Tongue (tissue), 2 donors: ENCODE data around the gene KLC3. TPM values are rescaled to one million over a fixed set of nuclear protein-coding genes. Genes with fewer than 3 reads are reported as not detected.

Source experiments
- DNase-seq: peaks from one replicate; pipeline ENCODE4 v3.0.0-alpha.2; 2015
- total RNA-seq: library from RNA; depleted of rRNA; stranded (reverse); fragments of >200 nt; gene quantifications from one replicate; pipeline ENCODE4 v1.2.3, GENCODE V29; 2014

The KLC3 gene
- total RNA-seq, 1 donor from 2014 or later, result 13.7 TPM

DNA sequence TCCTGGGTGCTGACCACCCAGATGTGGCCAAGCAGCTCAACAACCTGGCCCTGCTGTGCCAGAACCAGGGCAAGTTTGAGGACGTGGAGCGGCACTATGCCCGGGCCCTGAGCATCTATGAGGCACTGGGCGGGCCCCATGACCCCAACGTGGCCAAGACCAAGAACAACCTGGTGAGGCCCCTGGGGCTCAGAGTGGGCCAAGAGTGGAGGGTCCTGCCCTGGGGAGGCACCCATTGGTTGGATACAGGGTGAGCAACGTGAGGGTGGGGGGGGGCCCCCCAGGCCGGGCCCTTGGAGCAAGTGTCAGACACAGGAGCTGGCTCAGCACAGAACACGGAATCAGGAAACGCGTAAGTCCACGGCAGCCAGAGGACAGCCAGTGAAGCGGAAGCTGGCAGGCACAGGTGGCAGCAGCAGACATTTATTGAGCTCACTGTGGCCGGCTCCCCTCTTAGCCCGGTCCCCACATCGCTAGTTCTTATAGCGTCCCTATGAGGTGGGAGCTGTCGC lies 8.9 kb downstream of the KLC3 start:
- no peak for DNase-seq

DNA sequence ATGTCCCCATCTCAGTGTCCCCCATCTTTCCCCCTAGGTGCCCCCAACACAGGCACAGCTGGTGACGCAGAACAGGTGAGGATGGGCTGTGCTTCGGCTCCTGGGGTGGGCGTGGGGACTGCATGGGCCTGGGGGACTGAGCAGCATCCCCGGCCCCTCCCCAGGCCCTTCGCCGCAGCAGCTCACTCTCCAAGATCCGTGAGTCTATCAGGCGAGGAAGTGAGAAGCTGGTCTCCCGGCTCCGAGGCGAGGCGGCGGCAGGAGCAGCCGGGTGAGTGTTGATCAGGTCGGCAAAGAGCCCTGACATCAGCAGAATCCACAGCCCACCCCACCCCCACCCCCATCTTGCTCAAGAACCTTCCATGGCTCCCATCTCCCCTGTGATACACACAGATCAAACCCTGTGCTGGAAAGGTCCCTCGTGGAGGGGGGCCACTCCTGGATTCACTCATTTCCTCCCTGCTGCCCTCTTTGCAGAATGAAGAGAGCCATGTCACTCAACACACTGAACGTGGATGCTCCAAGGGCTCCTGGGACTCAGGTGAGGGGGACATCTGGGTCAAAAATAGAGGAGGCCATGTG lies 10.0 kb downstream of the KLC3 start:
- DNase-seq, result no peak

DNA sequence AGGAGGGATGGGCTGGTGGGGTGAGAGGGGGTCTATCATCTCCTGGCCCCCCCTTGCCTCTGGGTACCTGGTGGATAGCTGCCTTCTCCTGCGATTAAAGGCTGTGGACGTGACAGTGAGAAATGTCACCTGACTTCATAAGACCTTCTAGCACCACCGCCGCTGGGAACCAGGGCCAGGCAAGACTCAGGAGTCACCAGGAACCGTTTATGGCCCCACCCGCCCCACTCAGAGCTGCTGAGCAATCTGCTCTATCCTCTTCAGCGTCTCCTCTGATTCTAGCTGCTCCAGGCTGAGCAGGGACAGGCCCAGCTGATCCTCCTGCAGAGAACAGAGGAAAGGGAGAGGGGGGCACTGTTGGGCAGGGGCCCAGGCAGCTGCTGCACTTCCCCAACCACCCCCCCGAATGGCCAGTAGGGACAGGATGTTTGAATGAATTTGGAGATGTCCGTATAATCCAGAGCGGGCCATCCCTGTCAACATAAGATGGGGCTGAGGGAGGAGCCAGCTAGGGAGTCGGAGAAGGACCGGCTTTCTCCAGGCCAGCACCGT lies 10.9 kb downstream of the KLC3 start:
- DNase-seq, result no peak

DNA sequence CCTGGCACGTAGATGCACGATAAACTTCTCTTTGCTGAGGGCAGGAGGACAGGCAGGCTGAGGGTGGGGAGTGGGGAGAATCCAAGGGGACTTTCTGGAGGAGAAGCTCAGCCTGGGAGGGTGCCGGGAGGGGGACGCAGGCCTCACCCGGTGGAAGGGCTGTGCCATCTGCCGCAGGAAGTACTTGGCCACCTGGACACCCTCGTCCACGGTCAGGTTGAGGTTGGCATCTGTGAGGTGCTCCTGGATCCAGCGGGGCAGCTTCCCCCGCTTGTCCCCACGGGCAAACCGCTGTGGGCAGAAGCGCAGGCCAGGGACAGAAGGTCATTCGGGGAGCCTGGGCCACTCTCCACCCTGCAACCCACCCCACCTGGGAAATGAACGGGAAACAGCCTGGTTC lies 11.5 kb downstream of the KLC3 start:
- DNase-seq, result no peak

DNA sequence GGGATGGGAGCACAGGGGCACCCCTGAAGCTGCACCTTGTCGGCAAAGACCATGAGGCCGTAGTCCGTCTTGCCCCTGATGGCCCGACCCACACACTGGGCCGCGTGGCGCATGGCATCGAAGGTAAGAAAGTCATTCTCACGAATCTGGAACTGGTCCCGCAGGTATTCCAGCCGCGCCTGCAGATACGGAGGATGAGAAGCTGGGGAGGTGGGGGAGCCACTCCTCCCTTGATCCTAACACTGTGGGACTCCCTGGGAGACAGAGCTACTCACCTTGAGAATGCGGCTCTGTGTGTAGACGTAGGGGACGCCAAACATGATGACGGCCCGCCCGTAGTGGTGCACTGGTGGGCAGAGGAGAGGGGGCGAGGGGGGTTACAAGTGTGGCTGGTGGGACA lies 11.9 kb downstream of the KLC3 start:
- no peak for DNase-seq

DNA sequence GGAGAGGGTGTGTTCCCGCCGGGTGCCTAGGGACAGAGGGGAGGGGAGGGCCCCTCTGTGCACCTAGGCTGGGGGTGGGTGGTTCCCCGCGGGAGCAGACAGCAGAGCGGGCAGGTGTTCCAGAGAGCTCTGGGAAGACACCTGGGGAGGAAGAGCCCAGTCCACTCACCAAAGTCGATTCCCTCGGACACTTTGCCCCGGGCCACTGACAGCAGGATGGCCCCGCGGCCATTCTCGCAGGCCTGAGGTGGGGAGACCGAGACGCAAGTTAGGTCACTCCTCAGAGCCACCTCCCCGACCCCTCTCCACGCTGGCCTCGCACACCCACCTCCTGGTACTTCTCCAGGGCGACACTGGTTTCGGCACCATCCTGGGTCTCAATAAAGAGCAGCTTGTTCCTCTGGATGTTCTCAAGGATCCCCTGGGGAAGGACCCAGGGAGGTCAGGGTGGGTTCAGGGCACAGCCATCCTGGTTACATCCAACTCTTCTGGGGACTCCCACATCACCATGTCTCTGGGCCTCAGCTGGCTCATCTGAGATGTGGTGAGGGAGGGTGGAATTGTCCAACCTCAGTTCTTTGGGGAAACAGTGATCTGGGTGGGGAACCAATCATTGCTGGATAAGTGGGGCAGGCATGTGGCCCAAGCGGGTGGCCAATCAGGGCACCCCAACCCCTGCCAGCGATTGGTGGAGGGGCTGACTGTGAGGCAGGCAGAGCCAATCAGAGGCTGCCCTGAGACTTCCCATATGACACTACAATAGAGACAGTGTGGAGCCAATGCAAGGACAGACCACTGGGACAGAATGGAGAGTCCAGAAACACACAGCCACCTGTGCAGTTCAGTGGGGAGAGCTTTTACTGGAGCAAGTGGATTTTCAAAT lies 12.6 kb downstream of the KLC3 start:
- DNase-seq, result no peak

DNA sequence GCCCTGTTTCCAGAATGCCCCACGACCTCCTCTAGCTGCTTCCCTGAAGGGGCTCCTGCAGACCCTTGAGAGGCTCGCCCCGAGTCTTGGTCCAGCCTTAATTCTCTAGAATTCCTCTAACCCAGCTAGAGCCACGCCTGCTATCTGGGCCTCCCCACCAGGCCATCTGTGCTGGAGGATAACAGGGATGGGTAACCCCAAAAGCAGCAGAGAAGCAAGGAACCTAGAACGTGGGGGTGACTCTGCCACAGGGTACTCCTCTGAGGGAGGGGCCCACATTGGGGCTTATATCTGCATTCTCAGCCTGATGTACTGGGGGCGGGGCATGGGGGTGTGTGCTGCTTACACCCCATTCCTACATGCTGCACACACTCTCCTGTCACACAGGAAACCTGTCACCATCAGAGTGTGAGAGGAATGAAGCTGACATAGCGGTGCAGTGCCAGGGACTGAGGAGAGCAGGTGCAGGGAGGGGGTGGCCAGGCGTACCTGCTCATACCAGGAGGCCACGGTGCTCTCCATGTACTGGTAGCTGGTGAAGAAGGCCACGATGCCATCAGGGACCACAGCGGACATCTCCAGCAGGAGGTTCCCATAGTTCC lies 13.8 kb downstream of the KLC3 start:
- DNase-seq, result no peak

DNA sequence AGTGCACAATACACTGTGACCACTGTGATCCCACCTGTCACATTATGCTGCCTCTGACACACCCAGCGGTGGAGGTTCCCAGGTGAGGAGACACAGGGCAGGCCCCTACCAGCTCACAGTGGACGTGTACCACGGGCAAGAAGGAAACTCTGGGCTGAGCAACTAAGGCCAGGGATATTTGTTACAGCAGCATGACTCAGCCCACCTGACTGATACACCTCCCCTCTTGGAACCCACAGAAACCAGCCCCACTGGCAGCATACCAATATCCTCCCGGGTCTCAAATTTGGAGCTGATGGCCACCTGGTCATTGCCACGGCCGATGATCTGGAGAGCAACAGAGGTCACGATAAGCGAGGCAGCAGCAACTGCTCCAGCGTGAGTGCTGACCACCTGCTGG lies 14.9 kb downstream of the KLC3 start:
- DNase-seq, result no peak

DNA sequence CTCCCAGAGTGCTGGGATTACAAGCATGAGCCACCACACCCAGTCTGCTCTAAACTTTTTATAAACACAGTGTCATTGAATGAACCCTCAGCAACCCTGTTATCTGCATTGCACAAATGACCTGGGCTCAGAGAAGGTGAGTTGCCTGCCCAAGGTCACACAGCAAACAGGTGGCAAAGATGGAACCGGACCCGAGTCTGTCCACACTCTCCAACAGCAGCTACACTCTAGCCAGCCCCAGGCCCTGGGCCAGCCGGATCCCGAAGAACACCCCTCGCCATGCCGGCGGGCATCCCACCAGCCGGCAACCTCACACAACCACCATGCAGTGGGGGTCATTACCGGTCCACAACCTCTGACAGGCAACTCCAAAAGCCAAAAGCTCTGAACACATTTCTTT lies 15.4 kb downstream of the KLC3 start:
- DNase-seq, result no peak

DNA sequence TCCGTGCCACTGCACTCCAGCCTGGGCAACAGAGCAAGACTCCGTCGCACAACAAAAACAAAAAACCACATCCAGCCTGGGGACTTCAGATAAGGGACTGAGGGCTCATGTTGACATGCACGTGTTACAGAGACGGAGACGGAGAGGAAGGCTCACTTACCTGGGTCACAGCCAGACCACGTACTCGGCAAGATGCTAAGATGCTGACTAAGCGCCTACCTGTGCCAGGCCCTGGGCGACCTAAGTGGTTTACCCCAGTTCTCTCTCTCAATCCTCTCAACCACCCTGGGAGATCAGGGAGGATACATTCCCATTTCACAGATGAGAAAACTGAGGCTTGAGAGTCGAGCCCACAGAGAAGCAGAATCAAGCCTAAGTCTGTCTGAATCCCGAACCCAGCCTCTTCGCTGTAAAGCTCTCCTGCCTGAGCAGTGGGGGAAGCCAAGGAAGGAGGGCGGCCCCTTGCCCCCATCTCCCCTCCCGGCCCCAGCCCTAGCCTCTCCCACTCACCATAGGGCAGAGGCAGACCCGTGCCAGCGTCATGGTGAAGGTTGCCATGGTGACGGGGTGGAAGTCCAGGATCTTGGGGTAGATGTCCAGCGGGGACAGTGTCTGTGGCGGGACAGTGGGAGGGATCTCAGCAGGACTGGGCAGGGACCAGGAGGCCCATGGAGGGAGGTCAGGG lies 16.4 kb downstream of the KLC3 start:
- no peak for DNase-seq

DNA sequence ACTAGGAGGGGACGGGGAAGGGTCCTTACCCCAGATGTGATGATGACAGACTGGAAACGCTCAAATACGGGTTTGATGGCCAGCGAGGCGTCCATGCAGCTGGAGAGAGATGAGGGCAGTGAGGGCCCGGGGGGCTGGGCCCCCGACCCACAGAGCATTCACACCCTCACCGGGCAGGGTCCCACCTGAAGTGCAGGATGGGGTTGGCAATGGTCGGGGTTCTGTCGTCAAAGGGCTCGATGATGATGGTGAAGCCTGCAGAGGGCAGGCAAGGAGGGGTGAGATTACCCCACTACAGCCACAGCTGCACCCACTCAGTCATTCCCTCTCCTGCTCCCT lies 16.9 kb downstream of the KLC3 start:
- no peak for DNase-seq

DNA sequence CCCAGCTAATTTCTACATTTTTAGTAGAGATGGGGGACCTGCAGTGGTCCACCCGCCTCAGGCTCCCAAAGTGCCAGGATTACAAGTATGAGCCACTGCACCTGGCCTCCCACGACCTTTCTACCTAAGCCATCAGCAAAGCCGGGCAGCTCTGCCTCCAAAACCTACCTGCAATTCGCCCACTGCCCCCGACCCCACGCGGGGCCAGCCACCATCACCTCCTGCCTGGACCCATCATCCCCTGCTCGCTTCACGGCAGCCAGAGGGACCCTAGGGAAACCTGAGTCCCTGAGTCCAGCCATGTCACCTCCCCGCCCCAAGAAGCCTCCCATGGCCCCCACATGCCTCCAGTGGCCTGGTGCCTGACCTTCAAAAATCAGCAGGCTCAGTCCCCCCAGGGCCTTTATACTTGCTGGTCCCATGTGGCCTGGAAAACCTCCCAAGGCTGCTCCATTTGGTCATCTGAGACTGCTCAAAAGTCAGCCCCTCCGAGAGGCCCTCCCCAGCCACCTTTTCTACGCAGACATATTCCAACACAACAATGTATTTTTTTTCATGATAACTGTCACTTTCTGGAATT lies 17.8 kb downstream of the KLC3 start:
- DNase-seq, result no peak

DNA sequence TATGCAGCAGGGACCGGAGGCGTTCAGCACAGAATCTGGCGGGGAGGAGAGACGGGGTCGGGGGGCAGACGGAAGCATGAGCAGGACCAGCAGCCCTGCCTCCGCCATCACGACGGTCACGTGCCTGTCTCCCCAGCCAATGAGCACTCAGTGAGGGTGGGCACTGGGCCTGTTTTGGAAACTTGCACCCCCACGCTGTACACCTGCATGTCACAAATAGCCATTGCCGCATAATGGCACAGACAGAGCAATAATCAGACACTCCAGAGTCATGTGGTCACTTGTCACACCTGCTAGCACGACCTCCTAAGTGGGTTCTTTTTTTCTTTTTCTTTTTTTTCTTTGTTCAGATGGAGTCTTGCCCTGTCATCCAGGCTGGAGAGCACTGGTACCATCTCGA lies 21.1 kb downstream of the KLC3 start:
- no peak for DNase-seq

DNA sequence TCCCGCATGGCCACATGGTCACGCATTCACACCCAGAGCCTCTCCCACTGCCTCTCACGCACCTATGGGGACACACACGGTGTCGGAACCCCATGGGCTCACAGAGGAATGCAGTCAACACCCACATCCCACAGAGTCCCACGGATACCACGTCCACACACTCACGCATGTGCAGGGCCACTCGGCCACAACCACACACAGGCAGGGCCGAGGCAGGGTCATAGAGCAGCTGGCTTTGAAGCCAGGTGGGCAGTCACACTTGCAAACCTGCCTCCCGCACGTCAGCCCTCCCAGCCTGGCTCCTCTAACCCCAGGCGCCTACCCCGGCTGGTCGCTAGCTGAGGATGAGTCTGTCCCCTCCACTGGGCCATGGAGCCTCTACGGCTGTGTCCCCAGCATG lies 21.7 kb downstream of the KLC3 start:
- no peak for DNase-seq

DNA sequence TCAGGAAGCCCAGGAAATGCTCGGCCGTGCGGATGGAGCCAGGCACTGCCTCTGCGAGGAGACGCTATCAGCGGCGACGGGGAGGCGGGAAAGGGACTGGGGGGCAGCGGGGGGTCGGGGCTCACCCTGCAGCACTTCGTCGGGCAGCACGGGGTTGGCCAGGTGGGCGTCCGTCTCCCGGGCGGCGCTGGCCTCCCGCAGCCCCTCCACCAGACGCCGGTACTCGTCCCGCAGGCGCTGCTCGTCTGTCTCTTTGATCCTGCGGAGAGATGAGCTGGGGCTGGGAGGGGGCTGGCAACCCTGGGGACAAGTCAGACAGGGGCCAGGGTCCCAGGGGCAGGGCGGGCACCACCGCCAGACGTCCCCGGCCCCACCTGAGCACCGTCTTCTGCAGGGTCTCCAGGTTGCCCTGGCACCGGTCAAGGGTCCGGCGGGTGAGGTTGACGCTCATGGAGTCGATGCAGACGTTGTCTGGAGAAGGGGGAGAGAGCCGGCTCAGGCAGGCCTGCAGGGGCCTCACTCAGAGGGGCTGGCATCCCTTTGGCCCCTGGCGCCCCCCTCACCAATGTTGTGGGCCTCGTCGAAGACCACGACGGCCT lies 23.4 kb downstream of the KLC3 start:
- DNase-seq, result no peak

DNA sequence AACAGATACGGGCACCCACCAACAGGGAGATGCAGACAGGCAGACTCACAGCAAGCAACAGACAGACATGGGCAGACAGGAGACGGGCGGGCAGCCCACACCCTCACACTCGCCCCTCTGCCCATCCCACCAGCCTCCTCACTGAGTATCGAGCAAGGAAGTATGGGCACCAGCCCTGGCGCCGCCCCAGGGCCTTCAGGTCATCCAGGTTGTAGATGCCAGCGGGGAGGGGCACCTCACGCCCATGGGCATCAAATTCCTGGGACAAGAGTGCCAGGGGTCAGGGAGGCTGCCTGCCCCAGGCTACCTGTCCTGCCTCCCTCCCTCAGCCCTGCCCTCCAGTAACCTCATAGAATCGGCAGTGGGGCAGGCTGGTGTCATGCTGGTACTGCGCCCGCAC lies 24.1 kb downstream of the KLC3 start:
- no peak for DNase-seq

DNA sequence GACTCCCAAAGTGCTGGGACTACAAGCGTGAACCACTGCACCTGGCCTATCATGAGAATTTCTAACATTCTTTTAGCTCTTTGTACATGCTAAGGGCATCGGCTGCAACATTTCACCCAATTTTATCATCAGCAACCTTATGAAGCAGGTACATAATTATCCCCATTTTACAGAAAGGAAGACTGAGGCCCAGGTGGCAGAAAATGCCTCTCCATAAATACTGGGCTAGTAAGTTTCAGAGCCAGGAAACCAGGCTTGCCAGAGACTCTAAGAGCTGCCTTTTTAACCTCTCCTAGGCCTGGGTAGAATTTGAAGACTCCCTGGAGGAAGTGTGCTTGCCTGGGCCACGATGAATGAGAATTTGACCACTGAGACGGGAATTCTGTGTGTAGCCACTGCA lies 27.6 kb downstream of the KLC3 start:
- no peak for DNase-seq

DNA sequence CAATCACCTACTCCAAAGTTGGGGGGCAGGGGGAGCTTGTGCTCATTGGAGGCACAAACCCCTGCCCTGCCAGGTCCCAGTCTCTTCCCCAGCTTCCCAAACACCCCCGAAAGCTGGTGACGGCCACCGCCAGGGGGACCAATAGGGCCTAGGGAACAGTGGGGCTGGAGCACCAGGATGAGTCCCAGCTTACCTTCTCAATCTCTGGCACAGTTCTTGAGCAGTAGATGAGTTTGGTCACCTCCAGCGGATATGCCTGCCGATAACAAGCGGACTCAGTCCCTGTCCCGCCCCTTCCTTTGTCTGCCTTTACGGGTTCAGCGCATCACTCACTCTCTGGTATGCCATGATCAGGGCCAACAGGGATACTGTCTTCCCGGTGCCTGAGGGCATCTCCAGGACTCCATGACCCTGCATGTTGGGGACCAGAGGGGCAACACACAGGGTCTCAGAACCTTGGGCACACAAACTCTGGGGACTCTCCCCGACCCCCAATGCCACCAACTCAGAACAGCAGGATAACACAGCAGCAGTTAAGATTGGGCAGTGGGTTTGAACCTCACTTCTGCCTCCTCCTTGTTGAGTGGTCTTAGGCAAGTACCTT lies 28.3 kb downstream of the KLC3 start:
- DNase-seq, result no peak

DNA sequence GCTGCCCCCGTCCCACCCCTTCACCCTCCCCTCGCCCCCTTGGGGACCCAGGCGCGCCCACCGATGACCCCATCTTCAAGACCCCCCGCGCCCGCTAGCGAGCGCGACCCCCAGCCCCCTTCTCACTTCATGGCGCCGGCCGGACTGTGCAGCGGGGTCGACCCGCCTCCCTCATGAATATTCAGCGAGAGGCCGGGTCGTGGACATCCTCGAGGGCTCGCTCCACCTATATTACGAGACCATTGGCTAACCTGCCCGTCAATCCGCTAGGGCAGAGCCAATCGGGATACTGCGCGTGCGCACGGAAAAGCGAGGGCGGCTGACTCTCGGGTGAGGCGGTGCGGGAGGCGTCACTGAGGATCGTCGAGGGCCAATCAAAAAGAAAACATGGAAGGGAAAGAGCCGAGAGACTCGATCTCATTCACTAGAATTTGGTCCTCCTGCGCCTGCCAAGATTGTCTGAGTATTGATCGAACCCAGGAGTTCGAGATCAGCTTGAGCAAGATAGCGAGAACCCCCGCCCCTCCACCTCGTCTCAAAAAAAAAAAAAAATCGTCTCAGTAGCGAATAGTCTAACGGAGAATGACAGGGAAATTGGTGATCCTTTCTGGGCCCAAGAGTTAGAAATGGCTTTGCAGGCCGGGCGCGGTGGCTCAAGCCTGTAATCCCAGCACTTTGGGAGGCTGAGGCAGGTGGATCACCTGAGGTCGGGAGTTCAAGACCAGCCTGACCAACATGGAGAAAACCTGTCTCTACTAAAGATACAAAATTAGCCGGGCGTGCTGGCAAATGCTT lies 30.1 kb downstream of the KLC3 start, which contains the start of gene ERCC2:
TSS of gene ERCC2 (minus strand) at position 164 of the 795 bp plus-strand sequence. CDS start at position 131, 33 bp downstream.
- DNase-seq, result peak; percentile 100

DNA sequence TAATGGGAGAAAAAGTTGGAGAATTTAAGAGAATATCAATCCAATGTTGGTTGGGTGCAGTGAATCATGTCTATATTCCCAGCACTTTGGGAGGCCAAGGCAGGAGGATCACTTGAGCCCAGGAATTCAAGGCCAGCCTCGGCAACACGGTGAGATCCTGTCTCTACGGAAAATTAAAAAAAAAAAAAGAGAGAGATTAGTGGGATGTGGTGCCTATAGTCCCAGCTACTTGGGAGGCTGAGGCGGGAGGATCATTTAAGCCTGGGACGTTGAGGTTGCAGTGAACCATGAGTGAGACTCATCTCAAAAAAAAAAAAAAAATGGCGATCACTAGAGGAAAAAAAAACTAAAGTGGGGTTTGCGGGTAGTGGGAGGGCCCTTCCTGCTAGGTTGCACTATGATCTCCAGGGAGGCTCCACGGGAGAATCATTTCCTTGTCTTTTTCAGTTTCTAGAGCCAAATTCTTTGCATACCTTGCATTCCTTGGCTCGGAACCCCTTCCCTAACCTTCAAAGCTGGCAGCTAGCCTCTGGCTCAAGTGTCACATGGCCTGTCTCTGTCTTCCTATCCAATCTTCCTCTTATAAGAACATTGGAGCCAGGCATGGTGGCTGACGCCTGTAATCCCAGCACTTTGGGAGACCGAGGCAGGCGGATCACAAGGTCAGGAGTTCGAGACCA lies 35.6 kb downstream of the KLC3 start:
- peak; percentile 58 for DNase-seq
